Adrenal gland (tissue), 5 donors: ENCODE measurements around the gene PTGR2.

ENCODE experiments used
- POLR2A ChIP-seq, 2 donors: fragments of 450-650 bp; IDR thresholded peaks; one replicate each; pipeline ENCODE4 v1.6.1; 2017; ENCODE audit warnings: antibody characterized with exemption in 2 of 2, mild to moderate bottlenecking in 2 of 2, moderate library complexity in 1 of 2
- TF ChIP-seq, protein P1 (sequence below), 6 experiments: fragments of 450-650 bp in 4 of 6; fragments of 200-600 bp in 2 of 6; sonication (generic) in 1 of 6; IDR thresholded peaks; 1 replicate in 5 of 6; 2 replicates in 1 of 6; pipeline versions ENCODE4 v1.5.1 to v1.8.0; 2016 to 2021; ENCODE audit warnings: antibody characterized with exemption in 6 of 6, mild to moderate bottlenecking in 2 of 6, moderate library complexity in 1 of 6
- donor health status: DM: no; HTN: no; CAD: no.

DNA sequence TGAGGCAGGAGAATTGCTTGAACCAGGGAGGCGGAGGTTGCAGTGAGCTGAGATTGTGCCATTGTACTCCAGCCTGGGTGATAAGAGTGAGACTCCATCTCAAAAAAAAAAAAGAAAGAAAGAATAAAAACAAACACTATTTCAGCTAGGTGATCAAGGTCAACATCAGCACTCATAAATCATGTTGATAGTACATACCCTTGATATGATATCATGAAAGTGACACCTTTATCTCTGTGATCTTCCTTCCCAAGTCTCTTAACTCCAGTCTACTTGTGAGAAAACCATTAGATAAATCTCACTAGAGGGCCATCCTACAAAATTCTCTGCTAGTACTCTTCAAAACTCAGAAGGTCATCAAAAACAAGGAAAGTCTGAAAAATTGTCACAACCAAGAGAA, 44.2 kb upstream of the PTGR2 start:
- TF ChIP-seq, protein P1, sequence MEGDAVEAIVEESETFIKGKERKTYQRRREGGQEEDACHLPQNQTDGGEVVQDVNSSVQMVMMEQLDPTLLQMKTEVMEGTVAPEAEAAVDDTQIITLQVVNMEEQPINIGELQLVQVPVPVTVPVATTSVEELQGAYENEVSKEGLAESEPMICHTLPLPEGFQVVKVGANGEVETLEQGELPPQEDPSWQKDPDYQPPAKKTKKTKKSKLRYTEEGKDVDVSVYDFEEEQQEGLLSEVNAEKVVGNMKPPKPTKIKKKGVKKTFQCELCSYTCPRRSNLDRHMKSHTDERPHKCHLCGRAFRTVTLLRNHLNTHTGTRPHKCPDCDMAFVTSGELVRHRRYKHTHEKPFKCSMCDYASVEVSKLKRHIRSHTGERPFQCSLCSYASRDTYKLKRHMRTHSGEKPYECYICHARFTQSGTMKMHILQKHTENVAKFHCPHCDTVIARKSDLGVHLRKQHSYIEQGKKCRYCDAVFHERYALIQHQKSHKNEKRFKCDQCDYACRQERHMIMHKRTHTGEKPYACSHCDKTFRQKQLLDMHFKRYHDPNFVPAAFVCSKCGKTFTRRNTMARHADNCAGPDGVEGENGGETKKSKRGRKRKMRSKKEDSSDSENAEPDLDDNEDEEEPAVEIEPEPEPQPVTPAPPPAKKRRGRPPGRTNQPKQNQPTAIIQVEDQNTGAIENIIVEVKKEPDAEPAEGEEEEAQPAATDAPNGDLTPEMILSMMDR (IDR thresholded peaks at IDR 0.05): no peak
- no peak for TF ChIP-seq POLR2A (IDR thresholded peaks at IDR 0.05)
